Measurements from ENCODE around the gene RNF215.

RNF215 gene

GRCh38 chr22:30397656-30398635, 10.7 kb upstream of the RNF215 start:
- no peak for DNase-seq (ENCODE audit: low read depth in 2 of 2, low spot score in 1 of 2)

DNA sequence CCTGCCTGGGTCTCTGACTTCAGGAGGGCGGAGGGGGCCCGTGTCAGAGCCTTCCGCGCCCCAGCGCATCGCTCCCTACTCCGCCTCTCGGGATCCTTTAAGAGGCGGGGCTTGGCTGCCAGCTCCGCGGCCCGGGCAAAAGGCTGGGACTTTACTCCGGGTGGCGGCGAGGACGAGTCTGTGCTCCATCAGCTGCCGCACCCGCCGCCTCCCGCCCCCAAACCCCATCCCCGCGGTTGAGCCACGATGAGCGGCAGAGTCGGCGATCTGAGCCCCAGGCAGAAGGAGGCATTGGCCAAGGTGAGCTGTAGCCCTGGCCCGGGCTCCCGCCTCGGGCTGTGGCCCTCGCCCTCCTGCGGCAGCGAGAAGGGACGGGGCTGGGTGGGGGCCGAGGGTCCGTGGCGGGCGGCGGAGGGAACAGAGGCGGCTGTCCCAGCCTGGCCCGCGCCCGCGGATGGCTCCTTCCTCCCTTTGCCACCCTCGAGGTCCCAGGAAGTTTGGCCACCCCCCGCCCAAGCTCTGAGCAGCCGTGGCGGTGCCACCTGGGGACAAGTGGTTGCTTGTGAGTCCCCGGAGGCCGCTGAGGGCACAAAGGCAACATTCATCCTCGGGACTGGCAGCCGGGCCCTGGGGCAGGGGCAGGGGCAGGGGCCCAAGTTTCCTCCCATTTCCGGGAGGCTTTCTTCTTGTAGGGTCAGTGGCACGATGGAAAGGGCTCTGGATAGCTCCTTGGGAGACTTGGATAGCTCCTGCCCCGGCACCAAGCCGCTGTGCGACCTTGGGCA, 9.9 kb upstream of the RNF215 start, which contains the start of gene SEC14L2:
SEC14L2 (plus strand) TSS at position 148 of the 785 bp plus-strand sequence; CDS start at position 247, 99 bp downstream.
- peak in 1 of 2 donors; percentile 15 for DNase-seq (ENCODE audit: low read depth in 2 of 2, low spot score in 1 of 2)

GRCh38 chr22:30393885-30394284, 6.7 kb upstream of the RNF215 start:
- no peak for DNase-seq (ENCODE audit: low read depth in 2 of 2, low spot score in 1 of 2)

GRCh38 chr22:30393322-30393680, 6.1 kb upstream of the RNF215 start:
- DNase-seq (ENCODE audit: low read depth in 2 of 2, low spot score in 1 of 2): no peak

GRCh38 chr22:30392661-30393321, 5.6 kb upstream of the RNF215 start:
- DNase-seq (ENCODE audit: low read depth in 2 of 2, low spot score in 1 of 2): no peak

- DNase-seq (ENCODE audit: low read depth in 2 of 2, low spot score in 1 of 2): peak; percentile 48 to 52
Measured at GRCh38 chr22:30390974-30391691, 3.9 kb upstream of the RNF215 start.

- DNase-seq (ENCODE audit: low read depth in 2 of 2, low spot score in 1 of 2): no peak
Measured at GRCh38 chr22:30386608-30386959, 627 bp downstream of the RNF215 start.

DNA sequence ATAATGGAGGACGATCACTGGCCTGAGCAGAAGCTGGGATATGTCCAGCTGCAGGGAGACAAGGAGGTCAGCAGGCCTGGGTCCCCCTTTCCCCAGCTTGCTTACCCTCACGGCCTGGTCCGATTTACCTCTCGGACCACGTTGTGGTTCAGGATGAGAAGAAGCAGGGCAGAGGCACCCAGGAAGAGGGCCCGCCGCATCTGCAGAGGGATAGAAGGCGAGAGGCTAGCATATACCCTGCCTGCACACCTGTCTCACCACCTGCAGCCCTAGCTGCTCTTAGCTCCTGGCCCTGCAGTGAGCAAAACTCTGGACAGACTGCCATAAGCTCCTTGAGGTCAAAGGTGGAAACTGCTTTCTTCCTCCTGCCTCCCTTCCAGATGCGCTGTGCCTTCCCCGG, 1.3 kb downstream of the RNF215 start:
- no peak for DNase-seq (ENCODE audit: low read depth in 2 of 2, low spot score in 1 of 2)

- DNase-seq (ENCODE audit: low read depth in 2 of 2, low spot score in 1 of 2): no peak
Measured at GRCh38 chr22:30383061-30383460, 4.2 kb downstream of the RNF215 start.

DNA sequence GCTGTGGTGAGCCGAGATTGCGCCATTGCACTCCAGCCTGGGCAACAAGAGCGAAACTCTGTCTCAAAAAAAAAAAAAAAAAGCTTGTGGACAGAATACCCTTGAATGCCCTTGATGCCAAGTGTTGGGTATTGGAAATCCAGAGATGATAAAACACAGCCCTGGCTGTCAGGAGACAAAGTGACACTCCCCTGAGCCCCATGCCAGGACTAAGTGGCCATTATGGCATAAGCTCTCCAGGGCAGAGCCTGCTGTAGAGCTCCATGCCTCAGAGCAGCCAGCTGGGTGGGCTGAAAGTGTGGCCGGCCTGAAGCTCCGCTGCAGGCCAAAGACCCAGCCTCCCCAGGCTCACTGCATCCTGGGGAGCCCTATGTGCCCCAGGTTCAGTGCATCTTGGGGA, 4.9 kb downstream of the RNF215 start:
- DNase-seq (ENCODE audit: low read depth in 2 of 2, low spot score in 1 of 2): no peak

DNA sequence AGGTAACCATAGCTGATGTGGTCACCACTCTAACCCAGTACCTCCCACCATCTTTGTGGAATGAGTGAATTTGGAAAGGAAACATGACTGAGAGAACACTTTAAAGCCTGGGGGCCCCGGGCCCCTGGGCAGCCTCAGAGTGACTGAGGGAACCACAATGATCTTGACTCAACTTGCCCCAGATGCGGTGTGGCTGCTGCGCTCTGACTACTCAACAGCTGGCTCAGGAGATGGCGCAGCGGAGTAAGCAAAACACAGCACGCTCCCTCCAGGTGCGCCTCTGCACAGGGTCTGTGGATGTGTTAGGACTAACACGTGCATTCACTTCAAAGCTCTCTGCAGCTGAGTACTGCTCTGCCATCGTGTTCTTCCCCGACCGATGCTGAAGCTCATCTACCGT, 5.9 kb downstream of the RNF215 start:
- DNase-seq (ENCODE audit: low read depth in 2 of 2, low spot score in 1 of 2): no peak

DNA sequence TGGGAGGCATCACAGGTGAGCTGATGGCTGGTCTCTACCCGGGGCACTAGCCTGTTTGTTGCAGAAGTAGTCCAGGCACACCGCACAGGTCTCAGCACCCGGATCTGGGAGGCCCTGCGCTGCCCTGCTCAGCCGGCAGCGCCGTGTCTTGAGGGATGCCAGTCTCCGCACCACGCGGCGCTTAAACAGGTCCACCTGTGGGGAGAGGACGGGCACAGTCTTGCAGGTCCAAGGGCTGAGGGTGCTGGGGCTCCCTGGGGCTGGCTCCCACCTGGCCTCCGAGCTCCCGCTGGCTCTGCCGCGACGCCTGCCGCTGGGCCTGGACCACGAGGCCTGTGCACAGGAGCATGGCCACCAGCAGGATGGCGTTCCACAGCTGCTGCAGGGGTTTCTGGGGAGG, 7.2 kb downstream of the RNF215 start:
- DNase-seq (ENCODE audit: low read depth in 2 of 2, low spot score in 1 of 2): no peak

- DNase-seq (ENCODE audit: low read depth in 2 of 2, low spot score in 1 of 2): no peak
Measured at GRCh38 chr22:30375312-30375849, 11.8 kb downstream of the RNF215 start.

DNA sequence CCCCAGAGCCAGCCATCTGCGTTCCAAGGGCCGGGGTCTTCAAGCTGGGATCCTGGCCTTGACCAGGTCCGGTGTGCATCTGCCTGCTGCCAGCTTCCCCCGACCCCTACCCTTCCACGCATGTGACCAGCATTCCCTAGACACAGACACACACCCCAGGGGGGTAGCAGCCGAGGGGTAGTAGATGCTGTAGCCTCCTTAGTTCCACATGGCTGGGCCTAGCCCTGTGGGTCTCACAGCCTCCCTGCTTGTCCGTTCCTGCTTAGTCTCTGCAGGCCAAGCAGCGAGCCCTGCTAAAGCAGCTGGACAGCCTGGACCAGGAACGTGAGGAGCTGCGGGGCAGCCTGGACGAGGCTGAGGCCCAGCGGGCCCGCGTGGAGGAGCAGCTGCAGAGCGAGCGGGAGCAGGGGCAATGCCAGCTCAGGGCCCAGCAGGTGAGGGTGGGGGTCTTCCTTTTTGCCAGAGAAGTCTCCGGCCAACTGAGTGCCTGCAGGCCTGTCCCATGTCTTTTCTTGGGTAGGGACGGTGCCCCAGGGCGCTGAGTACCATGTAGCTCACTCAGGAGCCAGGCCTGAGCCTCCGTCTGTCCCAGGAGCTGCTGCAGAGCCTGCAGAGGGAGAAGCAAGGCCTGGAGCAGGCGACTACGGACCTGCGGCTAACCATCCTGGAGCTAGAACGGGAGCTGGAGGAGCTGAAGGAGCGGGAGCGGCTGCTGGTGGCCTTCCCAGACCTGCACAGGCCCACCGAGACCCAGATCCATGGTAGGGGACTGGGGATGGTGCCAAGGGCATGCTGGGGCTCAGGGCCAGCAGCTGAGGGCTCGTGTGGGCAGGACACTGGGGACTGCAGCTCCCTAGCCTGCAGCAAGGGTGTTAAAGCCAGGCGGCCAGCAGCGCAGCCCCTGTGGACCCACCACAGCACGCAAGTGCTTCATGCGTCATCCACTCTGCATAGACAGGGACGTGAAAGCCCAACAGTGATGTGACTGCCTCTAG, 13.6 kb downstream of the RNF215 start:
- no peak for DNase-seq (ENCODE audit: low read depth in 2 of 2, low spot score in 1 of 2)

DNA sequence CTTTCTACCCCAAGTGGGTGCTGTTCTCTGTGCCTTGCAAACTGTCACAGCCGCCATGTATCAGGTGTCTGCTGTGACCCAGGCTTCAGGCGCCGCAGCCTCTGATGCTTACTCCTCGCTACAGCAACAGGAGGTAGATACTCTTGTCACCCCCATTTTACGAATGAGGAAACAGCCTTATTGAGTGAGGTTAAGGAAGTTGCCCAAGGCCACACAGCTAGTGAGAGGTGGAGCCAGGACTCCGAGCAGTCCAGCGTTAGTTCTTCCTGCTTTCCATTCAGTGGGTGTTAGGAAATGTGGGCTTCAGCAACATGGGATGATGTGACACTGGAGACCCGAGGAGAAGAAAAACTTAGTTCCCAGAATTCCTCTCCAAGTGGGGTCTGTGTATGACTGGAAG, 14.3 kb downstream of the RNF215 start:
- DNase-seq (ENCODE audit: low read depth in 2 of 2, low spot score in 1 of 2): no peak

GRCh38 chr22:30371981-30372380, 15.2 kb downstream of the RNF215 start:
- no peak for DNase-seq (ENCODE audit: low read depth in 2 of 2, low spot score in 1 of 2)

- DNase-seq (ENCODE audit: low read depth in 2 of 2, low spot score in 1 of 2): no peak
Measured at GRCh38 chr22:30371321-30371720, 15.9 kb downstream of the RNF215 start.

- DNase-seq (ENCODE audit: low read depth in 2 of 2, low spot score in 1 of 2): no peak
Measured at GRCh38 chr22:30370641-30371230, 16.5 kb downstream of the RNF215 start.

DNA sequence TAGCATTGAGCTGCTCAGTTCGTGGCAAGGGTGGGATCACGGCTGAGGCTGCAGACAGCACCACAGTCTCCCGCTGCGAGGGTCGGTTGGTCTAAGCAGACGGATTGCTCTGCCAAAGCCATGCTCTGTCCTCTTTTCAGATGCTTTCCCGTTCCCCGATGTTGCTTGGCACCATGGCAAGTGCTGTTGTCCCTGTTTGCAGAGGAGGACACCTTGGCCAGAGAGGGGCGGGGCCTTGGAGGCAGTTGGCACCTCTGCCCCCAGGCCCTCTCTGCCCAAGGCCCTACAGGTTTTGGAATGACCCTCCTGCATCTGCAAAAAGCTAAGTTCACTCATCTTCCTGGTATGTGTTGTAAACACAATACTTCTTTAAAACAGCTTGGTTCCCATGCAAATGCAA, 18.8 kb downstream of the RNF215 start:
- DNase-seq (ENCODE audit: low read depth in 2 of 2, low spot score in 1 of 2): no peak
